H9 (cell line): ENCODE data around the gene LRRC51. TPM values are rescaled to one million over a fixed set of nuclear protein-coding genes. Genes with fewer than 3 reads are reported as not detected.

Experiments
- DNase-seq: peaks from one replicate; pipeline ENCODE4 v3.0.0-alpha.2; 2017
- H2AFZ ChIP-seq: one replicate; pipeline ENCODE4 v1.6.1; 2013; ENCODE audit warnings: mild to moderate bottlenecking, low read length, control low read depth, moderate library complexity
- H2AK5ac ChIP-seq: 2 replicates; pipeline ENCODE4 v1.6.1; 2013; ENCODE audit warnings: low read length, control low read depth, mixed read lengths; ENCODE audit not compliant: insufficient read length
- H2BK120ac ChIP-seq: one replicate; pipeline ENCODE4 v1.6.1; 2013; ENCODE audit warnings: low read depth, mild to moderate bottlenecking, low read length, control low read depth, inconsistent platforms; ENCODE audit not compliant: poor library complexity, severe bottlenecking
- H2BK12ac ChIP-seq: 2 replicates; pipeline ENCODE4 v1.6.1; 2013; ENCODE audit warnings: low read length, control low read depth, mixed read lengths, low read depth; ENCODE audit not compliant: insufficient read length
- H2BK15ac ChIP-seq: 2 replicates; pipeline ENCODE4 v1.6.1; 2013; ENCODE audit warnings: low read depth, low read length, control low read depth
- H2BK20ac ChIP-seq: one replicate; pipeline ENCODE4 v1.6.1; 2013; ENCODE audit warnings: low read depth, mild to moderate bottlenecking, low read length, control low read depth, inconsistent platforms; ENCODE audit not compliant: poor library complexity, severe bottlenecking
- H2BK5ac ChIP-seq: 2 replicates; pipeline ENCODE4 v1.6.1; 2013; ENCODE audit warnings: low read length, control low read depth, mixed read lengths; ENCODE audit not compliant: insufficient read length
- H3K14ac ChIP-seq: 2 replicates; pipeline ENCODE4 v1.6.1; 2013; ENCODE audit warnings: low read length, control low read depth; ENCODE audit not compliant: insufficient read depth
- H3K18ac ChIP-seq: 2 replicates; pipeline ENCODE4 v1.6.1; 2013; ENCODE audit warnings: low read depth, mild to moderate bottlenecking, mixed read lengths, low read length, control low read depth; ENCODE audit not compliant: insufficient read length
- H3K23ac ChIP-seq: 2 replicates; pipeline ENCODE4 v1.6.1; 2013; ENCODE audit warnings: low read length, control low read depth, mixed read lengths, low read depth; ENCODE audit not compliant: insufficient read length
- H3K23me2 ChIP-seq: 2 replicates; pipeline ENCODE4 v1.6.1; 2013; ENCODE audit warnings: low read depth, mild to moderate bottlenecking, mixed read lengths, low read length, control low read depth; ENCODE audit not compliant: insufficient read length, poor library complexity, severe bottlenecking
- H3K27ac ChIP-seq: 2 replicates; pipeline ENCODE4 v1.5.1; 2013; ENCODE audit warnings: low read length, control low read depth, mixed read lengths, low read depth; ENCODE audit not compliant: insufficient read length
- H3K27me3 ChIP-seq: 2 replicates; pipeline ENCODE4 v1.6.1; 2013; ENCODE audit warnings: low read length, control low read depth, inconsistent platforms; ENCODE audit not compliant: insufficient read depth
- H3K4ac ChIP-seq: 2 replicates; pipeline ENCODE4 v1.6.1; 2013; ENCODE audit warnings: low read depth, mild to moderate bottlenecking, control low read depth, inconsistent platforms, low read length, moderate library complexity
- H3K4me1 ChIP-seq: 2 replicates; pipeline ENCODE4 v1.6.1; 2013; ENCODE audit warnings: low read length, control low read depth, inconsistent platforms; ENCODE audit not compliant: insufficient read depth
- H3K4me2 ChIP-seq: 2 replicates; pipeline ENCODE4 v1.6.1; 2013; ENCODE audit warnings: low read length, control low read depth, mixed read lengths; ENCODE audit not compliant: insufficient read length, insufficient read depth
- H3K56ac ChIP-seq: 2 replicates; pipeline ENCODE4 v1.6.1; 2013; ENCODE audit warnings: low read depth, mild to moderate bottlenecking, mixed read lengths, low read length, control low read depth; ENCODE audit not compliant: insufficient read length
- H3K79me1 ChIP-seq: 2 replicates; pipeline ENCODE4 v1.6.1; 2013; ENCODE audit warnings: low read depth, mild to moderate bottlenecking, moderate library complexity, low read length, control low read depth, inconsistent platforms; ENCODE audit not compliant: insufficient read depth, poor library complexity, severe bottlenecking
- H3K79me2 ChIP-seq: 2 replicates; pipeline ENCODE4 v1.6.1; 2013; ENCODE audit warnings: low read length, control low read depth, inconsistent platforms; ENCODE audit not compliant: insufficient read depth
- H3K9ac ChIP-seq: 2 replicates; pipeline ENCODE4 v1.6.1; 2013; ENCODE audit warnings: low read length, control low read depth, mixed read lengths; ENCODE audit not compliant: insufficient read length; ENCODE audit errors: extremely low read depth
- H3K9me3 ChIP-seq: one replicate; pipeline ENCODE4 v1.6.1; 2013; ENCODE audit warnings: low read depth, low read length, inconsistent platforms; ENCODE audit not compliant: control insufficient read depth
- H3T11ph ChIP-seq: one replicate; pipeline ENCODE4 v1.6.1; 2013; ENCODE audit warnings: mild to moderate bottlenecking, low read length, control low read depth, inconsistent platforms
- H4K20me1 ChIP-seq: one replicate; pipeline ENCODE4 v1.6.1; 2013; ENCODE audit not compliant: control insufficient read depth, insufficient read length, insufficient read depth
- H4K5ac ChIP-seq: 2 replicates; pipeline ENCODE4 v1.6.1; 2013; ENCODE audit warnings: low read depth, mild to moderate bottlenecking, mixed read lengths, low read length, control low read depth; ENCODE audit not compliant: insufficient read length
- H4K8ac ChIP-seq: replicated peaks from 2 replicates; pipeline ENCODE4 v1.6.1; 2013; ENCODE audit warnings: low read length, control low read depth, mixed read lengths, low read depth; ENCODE audit not compliant: insufficient read length
- H4K91ac ChIP-seq: 2 replicates; pipeline ENCODE4 v1.6.1; 2013; ENCODE audit warnings: low read depth, mild to moderate bottlenecking, moderate library complexity, mixed read lengths, low read length, control low read depth; ENCODE audit not compliant: insufficient read length
- H3K27ac Mint-ChIP-seq, 3 experiments: 2 replicates in 2 of 3; 3 replicates in 1 of 3; pipeline ENCODE4 v1.8.0; 2020 to 2021; ENCODE audit warnings: mixed read lengths in 3 of 3, mild to moderate bottlenecking in 1 of 3, moderate library complexity in 1 of 3
- H3K27me3 Mint-ChIP-seq: 2 replicates; pipeline ENCODE4 v1.8.0; 2021; ENCODE audit warnings: low read depth, mild to moderate bottlenecking, moderate library complexity, mixed read lengths
- H3K36me3 Mint-ChIP-seq, 3 experiments: 2 replicates in 2 of 3; 3 replicates in 1 of 3; pipeline ENCODE4 v1.8.0; 2020 to 2021; ENCODE audit warnings: low read depth in 3 of 3, mixed read lengths in 3 of 3; ENCODE audit not compliant: insufficient read depth in 1 of 3
- H3K4me1 Mint-ChIP-seq, 2 experiments: 2 replicates each; pipeline ENCODE4 v1.8.0; 2020; ENCODE audit warnings: mixed read lengths in 2 of 2
- H3K4me3 Mint-ChIP-seq, 2 experiments: 2 replicates in 1 of 2; 3 replicates in 1 of 2; pipeline ENCODE4 v1.8.0; 2020 to 2021; ENCODE audit warnings: mild to moderate bottlenecking in 2 of 2, mixed read lengths in 2 of 2, moderate library complexity in 1 of 2
- H3K9me3 Mint-ChIP-seq, 2 experiments: 2 replicates in 1 of 2; 3 replicates in 1 of 2; pipeline ENCODE4 v1.8.0; 2020; ENCODE audit warnings: mild to moderate bottlenecking in 2 of 2, mixed read lengths in 2 of 2, moderate library complexity in 1 of 2
- CTCF ChIP-seq: fragments of 200-600 bp; sonication (generic); conservative IDR thresholded peaks from 3 replicates; pipeline ENCODE4 v1.8.0; 2021; ENCODE audit warnings: antibody characterized with exemption, mild to moderate bottlenecking
- WGBS: extraction: QIAGEN DNeasy Blood & Tissue Kit; methylation state at CpG from one replicate; pipeline ENCODE4 v1.1.7; 2013; ENCODE audit warnings: missing lambda C conversion rate, low lambda C conversion rate, mixed read lengths; ENCODE audit not compliant: insufficient read length; ENCODE audit errors: extremely low coverage; 5-methylcytosine and 5-hydroxymethylcytosine counted together
- total RNA-seq: library from RNA; stranded (reverse); gene quantifications from 2 replicates; pipeline ENCODE4 v1.2.1, GENCODE V29; 2021

The LRRC51 gene
- total RNA-seq, 1 experiment from 2014 or later: 3.1 TPM

GRCh38 chr11:72102946-72103753 lies 22.5 kb downstream of the LRRC51 start, which contains the start of gene LAMTOR1:
LAMTOR1 (minus strand) TSS chr11:72103297; CDS start chr11:72103224, 73 bp downstream.
- Histone ChIP-seq H2BK120ac (no peak within 1 kb of the TSS), H2BK15ac (no peak within 1 kb of the TSS), H3K4me2 (peak within 1 kb of the TSS; percentile 78), H3K9me3 (no peaks in the 10 kb centered on the region), H3K56ac (no peak within 1 kb of the TSS), H3K27ac (peak within 1 kb of the TSS; percentile 34), H3K27me3 (no peaks in the 10 kb centered on the region), H3K18ac (peak within 1 kb of the TSS; percentile 75), H3T11ph (no peak within 1 kb of the TSS), H2AK5ac (no peak within 1 kb of the TSS), H2BK20ac (no peak within 1 kb of the TSS), H3K9ac (peak within 1 kb of the TSS; percentile 97), H4K8ac (no peak within 1 kb of the TSS), H3K23me2 (peaks cover 7% of the 10 kb centered on the region), H2BK5ac (no peak within 1 kb of the TSS), H3K4me1 (no peaks in the 10 kb centered on the region; the same call in 1 of the 2 replicates), H4K91ac (no peak within 1 kb of the TSS), H4K20me1 (peaks cover 2% of the 10 kb centered on the region), H2BK12ac (no peak within 1 kb of the TSS), H3K14ac (peak within 1 kb of the TSS; percentile 80; the same call in 1 of the 2 replicates), H4K5ac (peak within 1 kb of the TSS; percentile 4), H2AFZ (no peak within 1 kb of the TSS), H3K79me1 (peaks cover 3% of the 10 kb centered on the region), H3K4ac (peak within 1 kb of the TSS; percentile 21; the same call in 1 of the 2 replicates), H3K23ac (no peak within 1 kb of the TSS), H3K79me2 (peaks cover 14% of the 10 kb centered on the region; the same call in 1 of the 2 replicates)
- no CpG with 5 or more reads among the region's 64 CpGs for WGBS
- peak; percentile 63 for TF ChIP-seq CTCF
- Mint-ChIP-seq H3K36me3 (peaks cover 9 to 46% (median 27%) of the 10 kb centered on the region in 3 experiments), H3K27ac (peak within 1 kb of the TSS; percentile 93 to 99 (median 98)), H3K9me3 (no peaks in the 10 kb centered on the region), H3K27me3 (no peaks in the 10 kb centered on the region), H3K4me3 (peak within 1 kb of the TSS; percentile 93), H3K4me1 (peaks cover 24 to 30% of the 10 kb centered on the region in 2 experiments)
- DNase-seq: peak; percentile 99
